Spleen (tissue), 11 donors: Measurements from ENCODE around the gene MAP4K1. TPM values are rescaled to one million over a fixed set of nuclear protein-coding genes. Genes with fewer than 3 reads are reported as not detected.
"Not testable (repeated sequence)": the region's sequence is repeated elsewhere in the genome, so short reads cannot be mapped to it uniquely, and the experiment has no call there.

Source experiments
- DNase-seq: peaks from one replicate; pipeline ENCODE4 v3.0.0-alpha.2; 2020
- H3K27ac ChIP-seq, 8 donors: fragments of 200-600 bp; sonication (generic) in 7 of 8; 1 replicate in 4 of 8; 2 replicates in 4 of 8; pipeline versions ENCODE4 v1.5.0 to v1.8.0; 2016 to 2021; ENCODE audit warnings: inconsistent platforms in 4 of 8, mild to moderate bottlenecking in 4 of 8, moderate library complexity in 1 of 8
- H3K27me3 ChIP-seq, 7 donors: fragments of 200-600 bp; sonication (generic) in 6 of 7; replicated peaks in 1 of 7; 1 replicate in 4 of 7; 2 replicates in 3 of 7; pipeline versions ENCODE4 v1.5.0 to v1.8.0; 2016 to 2021; ENCODE audit warnings: inconsistent platforms in 3 of 7, mild to moderate bottlenecking in 1 of 7
- H3K36me3 ChIP-seq, 6 donors: fragments of 200-600 bp; sonication (generic) in 5 of 6; 1 replicate in 4 of 6; 2 replicates in 2 of 6; pipeline versions ENCODE4 v1.5.0 to v1.8.0; 2016 to 2021; ENCODE audit warnings: inconsistent platforms in 2 of 6
- H3K4me1 ChIP-seq, 6 donors: fragments of 200-600 bp; sonication (generic) in 5 of 6; 1 replicate in 3 of 6; 2 replicates in 3 of 6; pipeline versions ENCODE4 v1.5.0 to v1.8.0; 2016 to 2021; ENCODE audit warnings: inconsistent platforms in 3 of 6
- H3K4me3 ChIP-seq, 8 donors: fragments of 200-600 bp; sonication (generic) in 7 of 8; 1 replicate in 4 of 8; 2 replicates in 4 of 8; pipeline versions ENCODE4 v1.5.0 to v1.8.0; 2016 to 2021; ENCODE audit warnings: inconsistent platforms in 4 of 8, mild to moderate bottlenecking in 4 of 8, moderate library complexity in 2 of 8
- H3K9me3 ChIP-seq, 8 donors: fragments of 200-600 bp; sonication (generic) in 7 of 8; 1 replicate in 4 of 8; 2 replicates in 4 of 8; pipeline versions ENCODE4 v1.5.0 to v1.8.0; 2016 to 2021; ENCODE audit warnings: inconsistent platforms in 4 of 8
- CTCF ChIP-seq, 11 experiments: fragments of 200-600 bp in 7 of 11; fragments of 450-650 bp in 4 of 11; sonication (generic) in 4 of 11; IDR thresholded peaks in 8 of 11; conservative IDR thresholded peaks in 3 of 11; 1 replicate in 7 of 11; 2 replicates in 4 of 11; pipeline versions ENCODE4 v1.4.0 to v1.8.0; 2016 to 2021; ENCODE audit warnings: antibody characterized with exemption in 11 of 11, inconsistent platforms in 4 of 11, mild to moderate bottlenecking in 1 of 11
- POLR2A ChIP-seq, 3 donors: fragments of 450-650 bp; IDR thresholded peaks; one replicate each; pipeline ENCODE4 v1.5.1; 2017; ENCODE audit warnings: antibody characterized with exemption in 3 of 3, mild to moderate bottlenecking in 1 of 3
- POLR2AphosphoS5 ChIP-seq, 3 donors: sonication (generic); formaldehyde crosslinking; IDR thresholded peaks; one replicate each; pipeline ENCODE4 v1.5.1; 2017; ENCODE audit warnings: antibody characterized with exemption in 3 of 3
- WGBS, 5 donors: extraction: QIAGEN DNeasy Blood & Tissue Kit in 3 of 5; methylation state at CpG; one replicate each; pipeline versions ENCODE4 v1.1.5 to v1.1.7; 2013 to 2018; 5-methylcytosine and 5-hydroxymethylcytosine counted together
- intact Hi-C: fragments of 100-400 bp; cut with DNase I; formaldehyde crosslinking; loops from one replicate; pipeline ENCODE4 v1.15.0; 2023; ENCODE audit warnings: low total_unique reads
- polyA plus RNA-seq, 3 donors: library from polyadenylated mRNA; stranded (reverse); fragments of 200-250 nt; gene quantifications; one replicate each; pipeline ENCODE4 v1.2.1, GENCODE V29; 2013
- total RNA-seq, 7 donors: library from RNA; depleted of rRNA in 3 of 7; stranded (reverse); fragments of >200 nt in 3 of 7; fragmentation: NEBNext Ultra II Directional in 4 of 7; extraction: Animal tissue kit (Norgen Biotek cat#: 25700) in 4 of 7; gene quantifications; one replicate each; pipeline versions ENCODE4 v1.1.0 to v1.2.1, GENCODE V29; 2016 to 2021
- donor health status: healthy with polysubstance abuse.
- donor health status: DM: no; HTN: no; CAD: no; lungs with moderate emphysema.
- donor health status: DM: no; HTN: no; CAD: no.
- donor health status: Bipolar disorder and iron deficiency.
- donor health status: healthy.
- donor health status: DM: no; HTN: no; CAD: no.
- donor health status: DM: yes; HTN: yes; CAD: no.

MAP4K1 gene
- total and polyA plus RNA-seq, 10 donors = 58.2 to 163 (median 123) TPM

- Histone ChIP-seq H3K36me3 (peaks cover 0 to 89% (median 33%) of the 10 kb centered on the region in 6 donors), H3K4me3 (no peak overlapping the region), H3K27me3 (no peaks in the 10 kb centered on the region), H3K4me1 (no peaks in the 10 kb centered on the region), H3K9me3 (no peaks in the 10 kb centered on the region), H3K27ac (no peak overlapping the region)
- TF ChIP-seq CTCF (IDR thresholded peaks at IDR 0.05 in 8 of 11, conservative IDR thresholded peaks at IDR 0.05 in 3 of 11) (no peak), POLR2AphosphoS5 (IDR thresholded peaks at IDR 0.05) (no peak), POLR2A (IDR thresholded peaks at IDR 0.05) (no peak)
- 92 to 98% (median 94%) methylated on average over 6 of the region's 6 CpGs for WGBS, 5 donors
- intact Hi-C loops = no loop called here
- DNase-seq = no peak
Measured at GRCh38 chr19:38606131-38606530, 11.6 kb downstream of the MAP4K1 start.

GRCh38 chr19:38602856-38603255 lies 14.9 kb downstream of the MAP4K1 start:
- H3K27me3 ChIP-seq, H3K4me3 ChIP-seq, DNase-seq, intact Hi-C loops, H3K4me1 ChIP-seq, H3K9me3 ChIP-seq, H3K27ac ChIP-seq: not testable (repeated sequence)
- WGBS, 5 donors = 94 to 98% (median 96%) methylated on average over 5 of the region's 5 CpGs
- H3K36me3 ChIP-seq = peaks cover 0 to 83% (median 17%) of the 10 kb centered on the region in 6 donors

- TF ChIP-seq POLR2AphosphoS5 (IDR thresholded peaks at IDR 0.05) = peak in 1 of 3 donors; percentile 13
- no peak for TF ChIP-seq CTCF (IDR thresholded peaks at IDR 0.05 in 8 of 11, conservative IDR thresholded peaks at IDR 0.05 in 3 of 11)
- Histone ChIP-seq H3K4me3 (no peak overlapping the region), H3K27ac (no peak overlapping the region), H3K36me3 (peaks cover 0 to 83% (median 23%) of the 10 kb centered on the region in 6 donors), H3K27me3 (no peaks in the 10 kb centered on the region), H3K4me1 (peaks cover 0 to 8% (median 0%) of the 10 kb centered on the region in 6 donors), H3K9me3 (no peaks in the 10 kb centered on the region)
- WGBS, 5 donors = 90 to 97% (median 93%) methylated on average over 11 of the region's 11 CpGs
- no peak for DNase-seq
- intact Hi-C loops = no loop called here
Measured at GRCh38 chr19:38599722-38600121, 18.0 kb downstream of the MAP4K1 start.

GRCh38 chr19:38597075-38597474 lies 20.7 kb downstream of the MAP4K1 start:
- Histone ChIP-seq H3K27ac (no peak overlapping the region), H3K9me3 (no peaks in the 10 kb centered on the region), H3K4me1 (peaks cover 0 to 8% (median 0%) of the 10 kb centered on the region in 6 donors), H3K4me3 (no peak overlapping the region), H3K27me3 (no peaks in the 10 kb centered on the region), H3K36me3 (peaks cover 0 to 94% (median 39%) of the 10 kb centered on the region in 6 donors)
- intact Hi-C loops = no loop called here
- no peak for DNase-seq
- WGBS, 5 donors = 83 to 92% (median 91%) methylated on average over 6 to 11 of the region's 11 CpGs
- TF ChIP-seq CTCF (IDR thresholded peaks at IDR 0.05 in 8 of 11, conservative IDR thresholded peaks at IDR 0.05 in 3 of 11) (no peak), POLR2AphosphoS5 (IDR thresholded peaks at IDR 0.05) (no peak), POLR2A (IDR thresholded peaks at IDR 0.05) (no peak)
